Muscle of leg (tissue), 11 donors: Measurements from ENCODE around the gene MYL10. TPM values are rescaled to one million over a fixed set of nuclear protein-coding genes. Genes with fewer than 3 reads are reported as not detected.
A peak's percentile ranks its signal among the peaks of the same experiment; 100 is the strongest.

Source experiments
- DNase-seq: peaks from one replicate; pipeline ENCODE4 v3.0.0; 2013
- H3K27ac ChIP-seq: one replicate; pipeline ENCODE4 v1.5.1; 2013; ENCODE audit warnings: mild to moderate bottlenecking, low read length, control low read depth
- H3K27me3 ChIP-seq: one replicate; pipeline ENCODE4 v1.6.1; 2013; ENCODE audit warnings: low read length; ENCODE audit not compliant: control insufficient read depth, insufficient read depth
- H3K36me3 ChIP-seq: one replicate; pipeline ENCODE4 v1.6.1; 2013; ENCODE audit warnings: low read length; ENCODE audit not compliant: control insufficient read depth, insufficient read depth
- H3K4me1 ChIP-seq: one replicate; pipeline ENCODE4 v1.6.1; 2013; ENCODE audit warnings: low read length; ENCODE audit not compliant: control insufficient read depth, insufficient read depth
- H3K4me3 ChIP-seq: one replicate; pipeline ENCODE4 v1.5.1; 2013; ENCODE audit warnings: low read length, control low read depth
- H3K9me3 ChIP-seq: replicated peaks from 2 replicates; pipeline ENCODE4 v1.6.1; 2013; ENCODE audit warnings: low read depth, low read length; ENCODE audit not compliant: control insufficient read depth
- WGBS: methylation state at CpG from one replicate; pipeline ENCODE4 v1.1.5; 2013; ENCODE audit warnings: missing lambda C conversion rate; ENCODE audit not compliant: insufficient coverage; 5-methylcytosine and 5-hydroxymethylcytosine counted together
- polyA plus RNA-seq, 8 donors: library from polyadenylated mRNA; unstranded; fragments of 120-200 nt; gene quantifications; one replicate each; pipeline versions ENCODE4 v1.2.1 to v1.2.3, GENCODE V29; 2013; ENCODE audit warnings: inconsistent platforms in 1 of 8, low replicate concordance in 1 of 8; ENCODE audit not compliant: insufficient read length in 8 of 8, insufficient read depth in 1 of 8
- total RNA-seq: library from RNA; stranded (reverse); fragments of 120-200 nt; gene quantifications from one replicate; pipeline ENCODE4 v1.2.4, GENCODE V29; 2013

MYL10 gene
- total and polyA plus RNA-seq, 9 donors = 7.6 to 25.6 (median 14.4) TPM

- H3K9me3 ChIP-seq = no peaks in the 10 kb centered on the region
- no peak overlapping the region for H3K4me3 ChIP-seq
- H3K4me1 ChIP-seq = peaks cover 54% of the 10 kb centered on the region
- no peaks in the 10 kb centered on the region for H3K36me3 ChIP-seq
- peaks cover 15% of the 10 kb centered on the region for H3K27me3 ChIP-seq
- no peak for DNase-seq
- whole genome bisulfite sequencing = 42% methylated on average over 23 of the region's 23 CpGs
- peak overlapping the region; percentile 49 for H3K27ac ChIP-seq
Measured at GRCh38 chr7:101624246-101625001, 4.7 kb downstream of the MYL10 start.

GRCh38 chr7:101622609-101623173 lies 6.4 kb downstream of the MYL10 start:
- H3K27me3 ChIP-seq = peaks cover 15% of the 10 kb centered on the region

GRCh38 chr7:101620991-101621390 lies 8.1 kb downstream of the MYL10 start:
- DNase-seq = no peak
- Histone ChIP-seq H3K4me1 (peaks cover 35% of the 10 kb centered on the region), H3K27ac (no peak overlapping the region), H3K27me3 (peaks cover 9% of the 10 kb centered on the region), H3K9me3 (no peaks in the 10 kb centered on the region), H3K36me3 (no peaks in the 10 kb centered on the region), H3K4me3 (no peak overlapping the region)
- 80% methylated on average over 9 of the region's 10 CpGs for WGBS

More at GRCh38 chr7:101622609-101623173, 6.4 kb downstream of the MYL10 start:
- no peaks in the 10 kb centered on the region for H3K9me3 ChIP-seq
- no peak overlapping the region for H3K4me3 ChIP-seq
- no peaks in the 10 kb centered on the region for H3K36me3 ChIP-seq
- DNase-seq = no peak
- WGBS = 62% methylated on average over 15 of the region's 15 CpGs
- H3K4me1 ChIP-seq = peaks cover 48% of the 10 kb centered on the region
- no peak overlapping the region for H3K27ac ChIP-seq

- Histone ChIP-seq H3K4me1 (peaks cover 33% of the 10 kb centered on the region), H3K9me3 (no peaks in the 10 kb centered on the region)
Measured at GRCh38 chr7:101620395-101620794, 8.7 kb downstream of the MYL10 start.

GRCh38 chr7:101618916-101619315 lies 10.2 kb downstream of the MYL10 start:
- H3K36me3 ChIP-seq = no peaks in the 10 kb centered on the region
- peaks cover 33% of the 10 kb centered on the region for H3K4me1 ChIP-seq
- DNase-seq = no peak
- no peaks in the 10 kb centered on the region for H3K9me3 ChIP-seq
- no peak overlapping the region for H3K27ac ChIP-seq
- peaks cover 2% of the 10 kb centered on the region for H3K27me3 ChIP-seq
- WGBS = 31% methylated on average over 5 of the region's 8 CpGs
- no peak overlapping the region for H3K4me3 ChIP-seq

More at GRCh38 chr7:101620395-101620794, 8.7 kb downstream of the MYL10 start:
- DNase-seq = no peak
- no peak overlapping the region for H3K27ac ChIP-seq
- no peaks in the 10 kb centered on the region for H3K36me3 ChIP-seq
- WGBS = 90% methylated on average over 2 of the region's 4 CpGs
- no peak overlapping the region for H3K4me3 ChIP-seq
- peaks cover 9% of the 10 kb centered on the region for H3K27me3 ChIP-seq

- Histone ChIP-seq H3K4me3 (no peak overlapping the region), H3K27ac (no peak overlapping the region), H3K9me3 (no peaks in the 10 kb centered on the region), H3K36me3 (no peaks in the 10 kb centered on the region), H3K27me3 (peaks cover 2% of the 10 kb centered on the region), H3K4me1 (peaks cover 36% of the 10 kb centered on the region)
- 34% methylated on average over 20 of the region's 20 CpGs for WGBS
- DNase-seq = no peak
Measured at GRCh38 chr7:101618207-101618839, 10.8 kb downstream of the MYL10 start.

- H3K9me3 ChIP-seq = no peaks in the 10 kb centered on the region
- H3K36me3 ChIP-seq = no peaks in the 10 kb centered on the region
- H3K27me3 ChIP-seq = no peaks in the 10 kb centered on the region
- 84% methylated on average over 4 of the region's 4 CpGs for WGBS
- DNase-seq = no peak
- H3K4me1 ChIP-seq = peaks cover 40% of the 10 kb centered on the region
- H3K4me3 ChIP-seq = no peak overlapping the region
- H3K27ac ChIP-seq = no peak overlapping the region
Measured at GRCh38 chr7:101617451-101618206, 11.5 kb downstream of the MYL10 start.

- Histone ChIP-seq H3K36me3 (no peaks in the 10 kb centered on the region), H3K27me3 (no peaks in the 10 kb centered on the region), H3K27ac (no peak overlapping the region), H3K9me3 (no peaks in the 10 kb centered on the region), H3K4me3 (no peak overlapping the region), H3K4me1 (peaks cover 40% of the 10 kb centered on the region)
- no peak for DNase-seq
- WGBS = 79% methylated on average over 7 of the region's 8 CpGs
Measured at GRCh38 chr7:101615446-101615845, 13.7 kb downstream of the MYL10 start.

GRCh38 chr7:101614939-101615302 lies 14.2 kb downstream of the MYL10 start:
- 60% methylated on average over 9 of the region's 9 CpGs for WGBS
- H3K36me3 ChIP-seq = no peaks in the 10 kb centered on the region
- H3K27me3 ChIP-seq = no peaks in the 10 kb centered on the region
- H3K4me3 ChIP-seq = no peak overlapping the region
- DNase-seq = peak; percentile 66
- H3K27ac ChIP-seq = peak overlapping the region; percentile 47
- no peaks in the 10 kb centered on the region for H3K9me3 ChIP-seq
- peaks cover 40% of the 10 kb centered on the region for H3K4me1 ChIP-seq
